H9 (cell line): ENCODE data around the gene STAC2. TPM values are rescaled to one million over a fixed set of nuclear protein-coding genes. Genes with fewer than 3 reads are reported as not detected.

ENCODE experiments used
- DNase-seq: peaks from one replicate; pipeline ENCODE4 v3.0.0-alpha.2; 2017
- H2AFZ ChIP-seq: one replicate; pipeline ENCODE4 v1.6.1; 2013; ENCODE audit warnings: mild to moderate bottlenecking, low read length, control low read depth, moderate library complexity
- H2AK5ac ChIP-seq: 2 replicates; pipeline ENCODE4 v1.6.1; 2013; ENCODE audit warnings: low read length, control low read depth, mixed read lengths; ENCODE audit not compliant: insufficient read length
- H2BK120ac ChIP-seq: one replicate; pipeline ENCODE4 v1.6.1; 2013; ENCODE audit warnings: low read depth, mild to moderate bottlenecking, low read length, control low read depth, inconsistent platforms; ENCODE audit not compliant: poor library complexity, severe bottlenecking
- H2BK12ac ChIP-seq: 2 replicates; pipeline ENCODE4 v1.6.1; 2013; ENCODE audit warnings: low read length, control low read depth, mixed read lengths, low read depth; ENCODE audit not compliant: insufficient read length
- H2BK15ac ChIP-seq: 2 replicates; pipeline ENCODE4 v1.6.1; 2013; ENCODE audit warnings: low read depth, low read length, control low read depth
- H2BK20ac ChIP-seq: one replicate; pipeline ENCODE4 v1.6.1; 2013; ENCODE audit warnings: low read depth, mild to moderate bottlenecking, low read length, control low read depth, inconsistent platforms; ENCODE audit not compliant: poor library complexity, severe bottlenecking
- H2BK5ac ChIP-seq: 2 replicates; pipeline ENCODE4 v1.6.1; 2013; ENCODE audit warnings: low read length, control low read depth, mixed read lengths; ENCODE audit not compliant: insufficient read length
- H3K14ac ChIP-seq: 2 replicates; pipeline ENCODE4 v1.6.1; 2013; ENCODE audit warnings: low read length, control low read depth; ENCODE audit not compliant: insufficient read depth
- H3K18ac ChIP-seq: 2 replicates; pipeline ENCODE4 v1.6.1; 2013; ENCODE audit warnings: low read depth, mild to moderate bottlenecking, mixed read lengths, low read length, control low read depth; ENCODE audit not compliant: insufficient read length
- H3K23ac ChIP-seq: 2 replicates; pipeline ENCODE4 v1.6.1; 2013; ENCODE audit warnings: low read length, control low read depth, mixed read lengths, low read depth; ENCODE audit not compliant: insufficient read length
- H3K23me2 ChIP-seq: 2 replicates; pipeline ENCODE4 v1.6.1; 2013; ENCODE audit warnings: low read depth, mild to moderate bottlenecking, mixed read lengths, low read length, control low read depth; ENCODE audit not compliant: insufficient read length, poor library complexity, severe bottlenecking
- H3K27ac ChIP-seq: 2 replicates; pipeline ENCODE4 v1.5.1; 2013; ENCODE audit warnings: low read length, control low read depth, mixed read lengths, low read depth; ENCODE audit not compliant: insufficient read length
- H3K27me3 ChIP-seq: 2 replicates; pipeline ENCODE4 v1.6.1; 2013; ENCODE audit warnings: low read length, control low read depth, inconsistent platforms; ENCODE audit not compliant: insufficient read depth
- H3K4ac ChIP-seq: 2 replicates; pipeline ENCODE4 v1.6.1; 2013; ENCODE audit warnings: low read depth, mild to moderate bottlenecking, control low read depth, inconsistent platforms, low read length, moderate library complexity
- H3K4me1 ChIP-seq: 2 replicates; pipeline ENCODE4 v1.6.1; 2013; ENCODE audit warnings: low read length, control low read depth, inconsistent platforms; ENCODE audit not compliant: insufficient read depth
- H3K4me2 ChIP-seq: 2 replicates; pipeline ENCODE4 v1.6.1; 2013; ENCODE audit warnings: low read length, control low read depth, mixed read lengths; ENCODE audit not compliant: insufficient read length, insufficient read depth
- H3K56ac ChIP-seq: 2 replicates; pipeline ENCODE4 v1.6.1; 2013; ENCODE audit warnings: low read depth, mild to moderate bottlenecking, mixed read lengths, low read length, control low read depth; ENCODE audit not compliant: insufficient read length
- H3K79me1 ChIP-seq: 2 replicates; pipeline ENCODE4 v1.6.1; 2013; ENCODE audit warnings: low read depth, mild to moderate bottlenecking, moderate library complexity, low read length, control low read depth, inconsistent platforms; ENCODE audit not compliant: insufficient read depth, poor library complexity, severe bottlenecking
- H3K79me2 ChIP-seq: 2 replicates; pipeline ENCODE4 v1.6.1; 2013; ENCODE audit warnings: low read length, control low read depth, inconsistent platforms; ENCODE audit not compliant: insufficient read depth
- H3K9ac ChIP-seq: 2 replicates; pipeline ENCODE4 v1.6.1; 2013; ENCODE audit warnings: low read length, control low read depth, mixed read lengths; ENCODE audit not compliant: insufficient read length; ENCODE audit errors: extremely low read depth
- H3K9me3 ChIP-seq: one replicate; pipeline ENCODE4 v1.6.1; 2013; ENCODE audit warnings: low read depth, low read length, inconsistent platforms; ENCODE audit not compliant: control insufficient read depth
- H3T11ph ChIP-seq: one replicate; pipeline ENCODE4 v1.6.1; 2013; ENCODE audit warnings: mild to moderate bottlenecking, low read length, control low read depth, inconsistent platforms
- H4K20me1 ChIP-seq: one replicate; pipeline ENCODE4 v1.6.1; 2013; ENCODE audit not compliant: control insufficient read depth, insufficient read length, insufficient read depth
- H4K5ac ChIP-seq: 2 replicates; pipeline ENCODE4 v1.6.1; 2013; ENCODE audit warnings: low read depth, mild to moderate bottlenecking, mixed read lengths, low read length, control low read depth; ENCODE audit not compliant: insufficient read length
- H4K8ac ChIP-seq: replicated peaks from 2 replicates; pipeline ENCODE4 v1.6.1; 2013; ENCODE audit warnings: low read length, control low read depth, mixed read lengths, low read depth; ENCODE audit not compliant: insufficient read length
- H4K91ac ChIP-seq: 2 replicates; pipeline ENCODE4 v1.6.1; 2013; ENCODE audit warnings: low read depth, mild to moderate bottlenecking, moderate library complexity, mixed read lengths, low read length, control low read depth; ENCODE audit not compliant: insufficient read length
- H3K27ac Mint-ChIP-seq, 3 experiments: 2 replicates in 2 of 3; 3 replicates in 1 of 3; pipeline ENCODE4 v1.8.0; 2020 to 2021; ENCODE audit warnings: mixed read lengths in 3 of 3, mild to moderate bottlenecking in 1 of 3, moderate library complexity in 1 of 3
- H3K27me3 Mint-ChIP-seq: 2 replicates; pipeline ENCODE4 v1.8.0; 2021; ENCODE audit warnings: low read depth, mild to moderate bottlenecking, moderate library complexity, mixed read lengths
- H3K36me3 Mint-ChIP-seq, 3 experiments: 2 replicates in 2 of 3; 3 replicates in 1 of 3; pipeline ENCODE4 v1.8.0; 2020 to 2021; ENCODE audit warnings: low read depth in 3 of 3, mixed read lengths in 3 of 3; ENCODE audit not compliant: insufficient read depth in 1 of 3
- H3K4me1 Mint-ChIP-seq, 2 experiments: 2 replicates each; pipeline ENCODE4 v1.8.0; 2020; ENCODE audit warnings: mixed read lengths in 2 of 2
- H3K4me3 Mint-ChIP-seq, 2 experiments: 2 replicates in 1 of 2; 3 replicates in 1 of 2; pipeline ENCODE4 v1.8.0; 2020 to 2021; ENCODE audit warnings: mild to moderate bottlenecking in 2 of 2, mixed read lengths in 2 of 2, moderate library complexity in 1 of 2
- H3K9me3 Mint-ChIP-seq, 2 experiments: 2 replicates in 1 of 2; 3 replicates in 1 of 2; pipeline ENCODE4 v1.8.0; 2020; ENCODE audit warnings: mild to moderate bottlenecking in 2 of 2, mixed read lengths in 2 of 2, moderate library complexity in 1 of 2
- WGBS: extraction: QIAGEN DNeasy Blood & Tissue Kit; methylation state at CpG from one replicate; pipeline ENCODE4 v1.1.7; 2013; ENCODE audit warnings: missing lambda C conversion rate, low lambda C conversion rate, mixed read lengths; ENCODE audit not compliant: insufficient read length; ENCODE audit errors: extremely low coverage; 5-methylcytosine and 5-hydroxymethylcytosine counted together
- total RNA-seq: library from RNA; stranded (reverse); gene quantifications from 2 replicates; pipeline ENCODE4 v1.2.1, GENCODE V29; 2021
- TF ChIP-seq, protein P1 (sequence below): fragments of 200-600 bp; sonication (generic); conservative IDR thresholded peaks from 3 replicates; pipeline ENCODE4 v1.8.0; 2021; ENCODE audit warnings: antibody characterized with exemption, mild to moderate bottlenecking

STAC2 gene
- total RNA-seq, 1 experiment from 2014 or later, result 2.5 TPM

- Histone ChIP-seq H3K79me1 (no peaks in the 10 kb centered on the region), H2BK12ac (no peak overlapping the region), H2BK120ac (no peak overlapping the region), H3K9ac (no peak overlapping the region), H3K4me1 (no peaks in the 10 kb centered on the region), H3K4me2 (no peak overlapping the region), H3K9me3 (no peaks in the 10 kb centered on the region), H4K20me1 (no peaks in the 10 kb centered on the region), H3T11ph (no peak overlapping the region), H2AFZ (no peak overlapping the region), H3K27me3 (peaks cover 1% of the 10 kb centered on the region; the same call in 1 of the 2 replicates), H3K18ac (no peak overlapping the region), H2AK5ac (no peak overlapping the region), H3K79me2 (no peaks in the 10 kb centered on the region), H2BK20ac (no peak overlapping the region), H3K4ac (no peak overlapping the region), H2BK5ac (no peak overlapping the region), H2BK15ac (no peak overlapping the region), H4K8ac (no peak overlapping the region), H4K91ac (no peak overlapping the region), H4K5ac (no peak overlapping the region), H3K27ac (no peak overlapping the region), H3K23me2 (no peaks in the 10 kb centered on the region), H3K56ac (no peak overlapping the region), H3K23ac (no peak overlapping the region), H3K14ac (no peak overlapping the region)
- H3K27ac Mint-ChIP-seq, result no peak overlapping the region
- WGBS, result no CpG with 5 or more reads among the region's 8 CpGs
- H3K4me1 Mint-ChIP-seq, result peaks cover 8 to 17% of the 10 kb centered on the region in 2 experiments
- peaks cover 76% of the 10 kb centered on the region for H3K27me3 Mint-ChIP-seq
- TF ChIP-seq, protein P1, sequence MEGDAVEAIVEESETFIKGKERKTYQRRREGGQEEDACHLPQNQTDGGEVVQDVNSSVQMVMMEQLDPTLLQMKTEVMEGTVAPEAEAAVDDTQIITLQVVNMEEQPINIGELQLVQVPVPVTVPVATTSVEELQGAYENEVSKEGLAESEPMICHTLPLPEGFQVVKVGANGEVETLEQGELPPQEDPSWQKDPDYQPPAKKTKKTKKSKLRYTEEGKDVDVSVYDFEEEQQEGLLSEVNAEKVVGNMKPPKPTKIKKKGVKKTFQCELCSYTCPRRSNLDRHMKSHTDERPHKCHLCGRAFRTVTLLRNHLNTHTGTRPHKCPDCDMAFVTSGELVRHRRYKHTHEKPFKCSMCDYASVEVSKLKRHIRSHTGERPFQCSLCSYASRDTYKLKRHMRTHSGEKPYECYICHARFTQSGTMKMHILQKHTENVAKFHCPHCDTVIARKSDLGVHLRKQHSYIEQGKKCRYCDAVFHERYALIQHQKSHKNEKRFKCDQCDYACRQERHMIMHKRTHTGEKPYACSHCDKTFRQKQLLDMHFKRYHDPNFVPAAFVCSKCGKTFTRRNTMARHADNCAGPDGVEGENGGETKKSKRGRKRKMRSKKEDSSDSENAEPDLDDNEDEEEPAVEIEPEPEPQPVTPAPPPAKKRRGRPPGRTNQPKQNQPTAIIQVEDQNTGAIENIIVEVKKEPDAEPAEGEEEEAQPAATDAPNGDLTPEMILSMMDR, result no peak
- no peak overlapping the region for H3K4me3 Mint-ChIP-seq
- H3K36me3 Mint-ChIP-seq, result no peaks in the 10 kb centered on the region; a peak in 1 of 7 replicates
- DNase-seq, result peak; percentile 26
- no peaks in the 10 kb centered on the region for H3K9me3 Mint-ChIP-seq
Measured at GRCh38 chr17:39218906-39219305, 6.8 kb downstream of the STAC2 start.
